ENCODE results near the gene FLNC.

GRCh38 chr7:128884561-128885369 is 54.6 kb downstream of the FLNC start:
- no peak for TF ChIP-seq POLR2A (IDR thresholded peaks at IDR 0.05; ENCODE audit: low read depth, low read length)
- no peak for TF ChIP-seq POLR2AphosphoS5 (IDR thresholded peaks at IDR 0.05; ENCODE audit: low read depth, low read length)
- no peak for TF ChIP-seq TAF1 (IDR thresholded peaks at IDR 0.05; ENCODE audit: borderline replicate concordance, low read depth, low read length)
